HG03575 (cell line): ENCODE results near the gene EFCAB10.
"Not testable (repeated sequence)": the region's sequence is repeated elsewhere in the genome, so short reads cannot be mapped to it uniquely, and the experiment has no call there.

Experiments used
- ATAC-seq: cut with Tn5 transposase; IDR thresholded peaks from one replicate; pipeline ENCODE4 v1.9.1; 2021; ENCODE audit not compliant: unreplicated experiment, insufficient number of reproducible peaks, low FRiP score; ENCODE audit errors: extremely low read depth

Gene EFCAB10

DNA sequence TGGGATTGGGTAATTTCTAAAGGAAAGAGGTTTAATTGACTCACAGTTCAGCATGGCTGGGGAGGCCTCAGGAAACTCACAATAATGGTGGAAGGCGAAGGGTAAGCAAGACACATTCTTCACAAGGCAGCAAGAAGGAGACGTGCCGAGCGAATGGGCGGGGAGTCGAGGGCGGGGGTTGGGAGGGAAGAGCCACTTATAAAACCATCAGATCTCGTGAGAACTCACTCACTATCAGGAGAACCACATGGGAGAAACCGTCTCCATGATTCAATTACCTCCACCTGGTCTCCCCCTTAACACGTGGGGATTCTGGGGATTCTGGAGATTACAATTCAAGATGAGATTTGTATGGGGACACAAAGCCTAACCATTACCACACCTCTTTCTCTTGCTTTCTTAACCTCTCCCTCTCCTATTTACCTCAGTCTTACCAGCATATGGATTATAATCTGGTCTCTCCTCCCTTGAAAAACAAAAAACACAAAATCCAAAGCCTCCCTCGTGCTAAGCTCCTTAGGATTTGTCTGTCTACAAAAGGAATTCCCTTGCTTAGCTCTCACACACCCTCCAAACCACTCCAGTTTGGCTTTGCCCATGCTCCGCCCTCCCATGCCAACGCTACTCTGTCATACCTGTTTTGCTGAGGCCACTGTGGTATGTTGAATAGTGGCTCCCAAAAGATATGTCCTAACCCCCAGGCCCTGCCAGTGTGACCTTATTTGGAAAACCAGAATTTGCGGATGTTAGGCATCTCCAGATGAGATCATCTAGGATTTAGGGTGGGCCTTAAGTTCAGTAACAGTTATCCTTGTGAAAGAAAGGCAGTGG, 19.6 kb upstream of the EFCAB10 start:
- no peak for ATAC-seq

DNA sequence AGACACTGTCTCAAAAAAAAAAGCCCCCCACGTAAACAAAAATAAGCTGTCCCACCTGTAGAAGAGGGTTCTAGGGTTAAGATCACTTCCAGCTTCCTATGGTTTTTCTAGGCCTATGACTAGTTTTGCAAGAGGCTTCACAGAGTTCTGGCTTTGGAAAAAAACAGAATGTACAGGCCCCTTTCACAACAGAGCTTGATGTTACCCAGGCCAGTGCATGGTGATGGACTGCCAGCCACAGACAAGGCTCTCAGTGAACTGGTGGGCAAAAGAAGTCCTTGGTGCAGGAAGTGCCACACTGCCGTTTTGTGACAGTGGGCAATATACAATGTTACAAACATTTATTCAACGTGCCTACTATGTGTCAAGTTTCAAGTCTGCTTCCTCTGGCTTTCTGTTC, 18.3 kb upstream of the EFCAB10 start:
- ATAC-seq = no peak

DNA sequence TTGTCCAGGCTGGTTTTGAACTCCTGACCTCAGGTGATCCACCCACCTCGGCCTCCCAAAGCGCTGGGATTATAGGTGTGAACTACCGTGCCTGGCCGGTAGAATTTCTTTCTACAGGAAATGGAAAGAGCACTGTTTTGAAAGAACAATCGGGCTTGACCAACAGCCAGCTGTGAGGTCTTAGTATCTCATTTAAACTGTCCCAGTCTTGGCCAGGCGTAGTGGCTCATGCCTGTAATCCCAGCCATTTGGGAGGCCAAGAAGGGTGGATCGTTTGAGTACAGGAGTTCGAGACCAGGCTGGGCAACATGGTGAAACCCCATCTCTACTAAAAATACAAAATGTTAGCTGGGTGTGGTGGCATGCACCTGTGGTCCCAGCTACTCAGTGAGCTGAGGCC, 17.8 kb upstream of the EFCAB10 start:
- ATAC-seq = not testable (repeated sequence)

DNA sequence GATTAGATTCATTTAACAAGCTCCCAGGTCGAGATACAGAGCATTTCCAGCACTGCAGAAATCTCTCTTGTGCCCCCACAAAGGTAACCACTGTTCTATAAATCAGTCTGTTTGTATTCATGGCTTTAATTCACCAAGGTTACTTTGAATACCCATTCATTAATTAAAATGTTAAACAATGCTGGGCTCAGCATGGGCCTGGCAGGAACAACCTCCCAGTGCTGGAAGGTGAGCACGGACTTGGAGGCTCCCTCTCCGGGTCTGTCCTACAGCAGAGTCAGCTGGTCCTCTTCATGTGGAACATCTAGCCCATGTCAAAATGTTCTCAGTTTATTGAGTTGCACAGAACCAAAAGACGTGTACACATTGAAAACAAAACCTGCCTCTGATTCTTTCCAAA, 15.6 kb upstream of the EFCAB10 start:
- ATAC-seq = no peak

DNA sequence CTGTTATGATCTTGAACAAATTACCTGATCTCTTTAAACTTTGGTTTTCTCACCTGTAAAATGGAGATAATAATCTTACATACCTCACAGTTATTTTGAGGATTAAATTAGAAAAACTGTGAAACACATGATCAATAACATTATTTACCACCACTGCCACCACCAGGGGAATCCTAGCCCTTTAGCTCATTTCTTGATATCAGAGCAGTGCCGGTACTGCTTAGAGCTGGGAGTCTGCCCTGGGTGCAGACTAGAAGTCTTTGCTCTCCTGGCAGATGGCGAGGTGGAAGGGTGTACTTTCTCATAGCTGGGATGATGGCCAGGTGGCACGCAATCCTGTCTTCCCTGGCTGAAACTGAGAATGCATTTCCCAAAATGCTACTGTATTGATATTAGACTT, 12.7 kb upstream of the EFCAB10 start:
- no peak for ATAC-seq

DNA sequence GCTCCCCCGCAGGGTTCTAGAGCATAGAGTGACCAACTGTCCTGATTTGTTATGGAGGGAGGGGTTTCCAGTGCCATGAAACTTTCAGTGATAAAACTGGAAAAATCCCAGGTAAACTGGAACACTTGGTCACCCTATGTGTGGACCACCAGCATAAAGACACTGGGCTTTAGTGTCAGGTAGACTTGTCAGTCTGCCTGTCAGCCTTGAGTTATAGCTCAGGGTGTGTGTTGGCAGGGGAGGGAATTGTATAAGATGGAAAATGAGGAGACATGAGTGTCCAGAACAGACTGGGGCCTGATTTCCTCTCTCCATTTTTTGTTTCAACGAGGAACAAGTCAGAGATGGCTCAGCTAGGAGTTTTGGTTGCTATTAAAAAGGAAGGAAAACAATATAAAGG, 10.2 kb upstream of the EFCAB10 start:
- ATAC-seq = no peak

DNA sequence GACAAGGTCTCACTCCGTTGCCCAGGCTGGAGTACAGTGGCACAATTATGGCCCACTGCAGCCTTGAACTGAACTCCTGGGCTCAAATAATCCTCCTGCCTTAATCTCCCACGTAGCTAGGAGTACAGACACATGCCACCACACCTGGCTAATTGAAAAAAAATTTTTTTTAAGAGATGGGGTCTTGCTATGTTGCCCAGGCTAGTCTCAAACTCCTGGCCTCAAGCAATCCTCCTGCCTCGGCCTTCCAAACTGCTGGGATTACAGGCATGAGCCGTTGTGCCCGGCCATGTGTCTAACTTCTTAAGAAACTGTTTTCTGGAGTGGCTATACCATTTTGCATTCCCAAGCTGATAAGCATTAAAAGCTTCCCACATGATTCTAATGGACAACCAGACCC, 9.5 kb upstream of the EFCAB10 start:
- no peak for ATAC-seq

DNA sequence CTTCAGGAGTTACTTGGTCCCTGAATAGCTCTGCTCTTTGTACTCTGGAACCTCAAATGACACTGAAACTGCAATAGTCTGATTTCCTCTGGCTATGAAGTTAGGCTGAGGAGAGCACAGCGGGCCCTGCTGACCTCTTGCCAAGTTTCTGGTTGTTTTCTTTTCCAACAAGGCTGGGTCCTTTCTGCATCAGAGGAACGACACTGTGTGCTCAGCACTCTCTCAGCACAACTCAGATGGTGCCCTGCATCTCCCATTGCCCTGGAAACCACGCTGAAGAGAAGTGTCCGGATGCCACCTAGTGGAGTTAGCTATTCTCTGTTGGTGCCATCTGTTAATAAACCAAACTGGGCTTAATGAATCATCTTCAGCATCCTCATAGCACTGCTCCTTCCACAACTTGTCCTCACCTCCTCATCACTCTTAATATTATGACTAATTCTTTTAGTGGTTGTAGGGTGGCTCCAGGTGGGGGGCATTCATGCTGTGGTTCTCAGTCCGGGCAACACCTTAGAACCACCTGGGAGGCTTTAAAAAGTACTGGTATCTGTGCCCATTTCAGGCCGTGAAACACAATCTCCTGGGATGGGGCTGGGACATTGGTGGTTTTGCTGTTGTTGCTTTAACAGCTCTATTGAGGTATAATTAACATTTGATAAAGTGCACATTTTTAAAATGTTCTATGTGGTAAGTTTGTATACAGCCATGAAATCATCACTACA, 8.2 kb upstream of the EFCAB10 start:
- ATAC-seq = peak; percentile 71

DNA sequence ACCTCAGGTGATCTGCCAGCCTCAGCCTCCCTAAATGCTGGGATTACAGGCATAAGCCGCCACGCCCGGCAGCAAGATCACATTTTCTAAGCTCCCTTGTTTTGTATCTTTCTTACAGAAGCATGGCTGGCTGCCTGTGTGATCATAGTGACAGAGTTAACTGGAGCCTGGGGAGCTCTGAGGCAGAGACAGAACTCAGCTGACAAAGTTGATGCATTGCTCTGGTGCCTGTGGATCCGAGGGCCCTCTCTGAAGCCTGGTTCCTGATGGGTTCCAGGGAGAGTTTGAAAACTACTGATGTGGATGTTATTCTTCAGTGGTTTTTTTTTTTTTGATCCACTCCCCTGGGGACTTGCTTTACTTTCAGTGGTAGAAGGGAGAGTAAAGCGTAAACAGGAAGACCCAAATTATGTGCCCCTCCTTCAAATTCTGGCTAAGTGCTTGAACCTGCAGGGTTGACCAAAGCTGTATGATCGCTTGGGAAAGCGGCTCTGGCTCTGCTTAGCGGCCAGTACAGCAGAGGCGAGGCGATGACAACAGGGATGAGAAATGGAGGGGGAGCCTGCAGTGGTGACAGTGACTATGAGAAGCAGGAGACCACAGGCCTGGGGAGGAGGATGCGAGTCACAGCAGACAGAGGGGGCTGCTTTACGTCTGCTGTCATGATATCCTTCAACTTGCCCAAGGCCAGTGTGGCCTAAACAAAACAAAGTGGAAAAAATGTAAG, 6.8 kb upstream of the EFCAB10 start:
- no peak for ATAC-seq

DNA sequence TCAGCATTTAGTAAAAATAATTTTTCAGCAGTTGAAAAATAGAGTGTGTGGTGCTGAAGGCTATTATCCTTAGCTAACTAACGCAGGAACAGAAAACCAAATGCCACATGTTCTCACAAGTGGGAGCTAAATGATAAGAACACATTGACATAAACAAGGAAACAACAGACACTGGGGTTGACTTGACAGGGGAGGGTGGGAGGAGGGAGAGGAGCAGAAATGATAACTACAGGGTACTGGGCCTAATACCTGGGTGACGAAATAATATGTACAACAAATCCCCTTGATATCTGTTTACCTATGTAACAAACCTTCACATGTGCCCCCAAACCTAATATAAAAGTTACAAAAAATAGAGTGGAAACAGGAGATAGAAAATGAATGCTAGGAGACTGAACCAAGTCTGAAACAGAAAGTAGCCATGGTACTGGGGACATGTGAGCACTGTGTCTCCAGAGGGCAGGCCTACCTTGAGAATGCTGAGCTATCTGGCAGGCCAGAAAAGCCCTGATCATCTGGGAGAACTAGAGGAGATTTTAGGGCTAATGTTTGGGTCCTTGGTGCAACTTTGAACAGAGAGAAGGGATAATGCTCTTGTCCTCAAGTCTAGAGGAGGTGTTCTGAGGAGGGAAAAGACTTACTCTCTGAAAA, 4.7 kb upstream of the EFCAB10 start:
- ATAC-seq = no peak

DNA sequence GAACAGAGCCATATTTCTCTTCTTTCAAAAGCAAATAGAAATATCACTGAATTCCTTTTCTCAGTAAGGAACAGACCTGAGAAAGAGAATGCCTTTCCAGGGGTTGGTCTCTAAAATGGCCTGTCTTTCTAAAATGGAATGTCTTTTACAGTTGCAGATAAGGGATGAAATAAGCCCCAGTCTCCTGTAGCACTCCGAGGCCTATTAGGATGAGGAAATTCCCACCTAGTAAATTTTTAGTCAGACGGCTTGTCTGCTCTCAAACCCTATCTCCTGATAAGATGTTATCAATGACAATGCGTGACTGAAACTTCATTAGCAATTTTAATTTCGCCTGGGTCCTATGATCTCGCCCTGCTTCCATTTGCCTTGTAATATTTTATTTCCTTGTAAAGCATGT, 2.9 kb upstream of the EFCAB10 start:
- ATAC-seq = no peak

DNA sequence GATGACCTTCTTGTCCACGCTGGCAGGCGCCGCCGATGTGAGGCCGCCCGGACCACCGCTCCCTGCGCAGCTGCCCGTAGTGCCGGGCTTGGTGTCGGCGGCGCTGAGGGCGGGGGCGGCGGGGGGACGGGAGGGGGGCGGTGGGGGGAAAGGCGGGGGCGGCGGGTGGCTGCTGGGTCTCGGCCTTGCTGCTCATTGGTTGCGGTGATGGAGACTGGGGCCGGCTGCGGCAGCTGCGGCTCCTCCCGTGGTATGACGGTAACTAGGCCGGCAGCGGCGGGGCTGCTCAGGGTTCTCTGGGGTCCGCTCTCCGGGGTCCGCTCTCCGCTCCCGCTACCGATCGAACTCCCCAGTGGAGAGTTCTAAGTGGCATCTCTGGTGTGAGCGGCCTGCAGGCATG, 1.8 kb upstream of the EFCAB10 start:
- no peak for ATAC-seq

DNA sequence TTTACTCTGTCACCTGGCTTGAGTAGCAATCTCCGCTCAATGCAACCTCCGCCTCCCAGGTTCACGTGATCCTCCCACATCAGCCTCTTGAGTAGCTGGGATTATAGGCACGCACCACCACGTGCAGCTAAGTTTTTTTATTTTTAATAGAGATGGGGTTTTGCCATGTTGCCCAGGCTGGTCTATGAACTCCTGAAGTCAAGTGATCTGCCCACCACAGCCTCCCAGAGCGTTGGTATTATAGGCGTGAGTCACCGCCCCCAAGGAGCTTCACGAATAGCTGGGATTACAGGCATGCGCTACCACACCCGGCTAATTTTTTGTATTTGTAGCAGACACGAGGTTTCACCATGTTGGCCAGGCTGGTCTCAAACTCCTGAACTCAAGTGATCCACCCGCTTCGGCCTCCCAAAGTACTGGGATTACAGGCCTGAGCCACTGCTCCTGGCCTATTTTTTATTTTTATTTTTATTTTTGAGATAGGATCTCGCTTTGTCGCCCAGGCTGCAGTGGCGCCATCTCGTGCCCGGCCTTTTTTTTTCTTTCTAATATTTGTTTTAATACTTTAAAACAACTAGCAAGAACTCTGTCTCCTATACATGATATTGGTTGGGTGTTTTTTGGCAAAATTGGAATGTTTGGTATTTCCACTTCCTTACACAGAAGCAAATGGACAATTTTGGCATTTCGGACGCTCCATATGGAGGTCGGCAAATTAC, 1.1 kb downstream of the EFCAB10 start:
- no peak for ATAC-seq

DNA sequence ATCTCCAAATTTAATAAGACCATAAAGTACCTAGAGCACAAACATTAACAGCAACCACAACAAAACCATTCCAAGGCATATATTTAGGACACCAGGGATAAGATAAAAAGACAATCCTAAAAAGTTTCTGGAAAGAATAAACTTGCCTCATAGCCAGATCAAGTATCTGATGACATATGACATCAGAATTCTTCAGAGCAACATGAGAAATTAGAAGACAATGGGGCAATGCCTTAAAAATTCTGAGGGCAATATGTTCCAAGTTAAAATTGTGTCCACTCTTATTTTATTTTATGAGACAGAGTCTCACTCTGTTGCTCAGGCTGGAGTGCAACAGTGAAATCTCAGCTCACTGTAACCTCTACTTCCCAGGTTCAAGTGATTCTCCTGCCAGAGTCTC, 2.8 kb downstream of the EFCAB10 start:
- no peak for ATAC-seq

DNA sequence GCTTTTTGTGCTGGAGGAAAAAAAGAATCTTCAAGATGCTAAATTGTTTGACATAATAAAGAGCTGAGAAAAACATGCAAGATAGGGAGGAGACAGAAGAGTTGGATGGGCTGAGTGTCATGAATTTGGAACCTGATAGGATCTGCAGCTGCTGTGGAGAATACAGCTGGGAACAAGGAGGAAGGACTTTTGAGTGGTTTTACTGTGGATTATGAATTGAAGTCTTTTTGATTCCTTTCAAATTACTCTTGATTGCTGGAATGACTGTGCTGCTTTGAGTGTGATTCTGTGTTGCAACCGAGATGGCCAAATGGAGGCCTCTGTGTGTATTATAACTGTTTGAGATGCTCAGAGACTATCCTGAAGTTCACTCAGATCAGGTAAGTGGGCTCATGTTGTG, 4.0 kb downstream of the EFCAB10 start:
- no peak for ATAC-seq

DNA sequence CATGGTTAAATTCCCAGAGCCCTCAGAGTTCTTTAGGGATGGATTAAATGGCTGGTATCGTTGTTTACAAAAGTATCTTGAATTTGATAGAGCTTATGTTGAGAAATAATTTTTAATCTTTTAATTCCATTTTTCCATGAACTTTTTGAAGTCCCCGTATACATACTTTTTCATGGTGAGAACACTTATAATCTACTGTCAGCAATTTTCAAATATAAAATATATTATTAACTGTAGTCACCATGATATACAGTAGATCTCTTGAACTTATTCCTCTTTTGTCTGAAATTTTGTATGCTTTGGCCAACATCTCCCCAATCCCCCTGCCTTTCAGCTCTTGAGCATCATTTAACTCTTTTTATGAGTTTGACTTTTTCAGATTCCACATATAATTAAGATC, 9.4 kb downstream of the EFCAB10 start:
- ATAC-seq = no peak

DNA sequence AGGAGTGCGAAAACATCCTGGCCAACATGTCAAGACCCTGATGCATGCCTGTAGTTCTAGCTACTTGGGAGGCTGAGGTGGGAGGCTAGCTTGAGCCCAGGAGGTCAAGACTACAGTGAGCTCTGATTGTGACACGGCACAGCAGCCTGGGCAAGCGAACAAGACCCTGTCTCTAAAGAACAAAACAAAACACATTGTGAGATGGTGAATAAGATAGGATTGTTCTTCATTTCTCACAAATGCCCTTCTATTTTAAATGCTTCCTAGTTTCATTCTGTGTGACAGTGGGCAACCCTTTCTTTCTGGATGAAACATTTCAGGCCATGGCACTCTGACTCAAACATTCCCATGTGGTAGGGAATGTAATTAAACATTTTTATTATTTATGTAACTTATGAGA, 13.5 kb downstream of the EFCAB10 start:
- ATAC-seq = no peak

DNA sequence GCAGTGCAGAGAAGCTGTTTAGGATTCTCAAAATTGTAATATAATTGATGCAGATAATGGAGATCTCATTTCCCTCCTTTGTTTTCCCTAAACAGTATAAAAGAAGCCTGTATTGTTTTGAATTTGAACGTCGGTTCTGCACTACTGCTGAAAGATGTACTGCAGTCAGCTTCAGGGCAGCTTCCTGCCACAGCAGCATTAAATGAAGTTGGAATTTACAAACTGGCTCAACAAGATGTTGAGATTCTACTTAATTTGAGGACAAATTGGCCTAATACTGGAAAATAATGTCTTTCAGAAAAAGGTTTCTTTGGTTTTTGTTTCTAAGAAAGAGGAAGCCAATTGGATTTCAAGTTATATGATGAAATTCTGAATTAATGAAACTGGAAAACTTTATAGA, 14.3 kb downstream of the EFCAB10 start:
- no peak for ATAC-seq

DNA sequence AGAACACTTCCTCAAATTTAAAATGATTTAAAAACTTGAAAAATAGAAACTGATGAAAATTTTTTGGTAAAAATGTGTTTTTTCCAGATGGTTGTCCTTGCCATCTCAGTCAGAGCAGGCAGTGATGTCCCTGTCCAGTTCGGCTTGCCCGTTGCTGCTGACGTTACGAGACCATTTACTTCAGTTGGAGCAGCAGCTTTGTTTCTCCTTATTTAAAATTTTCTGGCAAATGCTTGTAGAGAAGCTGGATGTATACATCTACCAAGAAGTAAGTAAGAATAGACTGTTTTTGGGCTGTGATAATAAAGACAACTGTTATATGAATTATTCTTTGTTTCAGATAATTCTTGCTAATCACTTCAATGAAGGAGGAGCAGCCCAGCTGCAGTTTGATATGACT, 16.1 kb downstream of the EFCAB10 start:
- no peak for ATAC-seq
